GM18526 (cell line): ENCODE data around the gene CTTNBP2.

Experiments
- POLR2A ChIP-seq: IDR thresholded peaks from 3 replicates; pipeline ENCODE4 v1.6.1; 2011; ENCODE audit not compliant: insufficient read length; ENCODE audit errors: extremely low read depth

CTTNBP2 gene

GRCh38 chr7:117854186-117854585 lies 19.1 kb downstream of the CTTNBP2 start:
- no peak for TF ChIP-seq POLR2A

- TF ChIP-seq POLR2A: no peak
Observed at GRCh38 chr7:117848941-117849340, 24.3 kb downstream of the CTTNBP2 start.

GRCh38 chr7:117844678-117845077 lies 28.6 kb downstream of the CTTNBP2 start:
- TF ChIP-seq POLR2A: no peak

GRCh38 chr7:117841611-117842010 lies 31.6 kb downstream of the CTTNBP2 start:
- no peak for TF ChIP-seq POLR2A

- TF ChIP-seq POLR2A: no peak
Observed at GRCh38 chr7:117841011-117841410, 32.2 kb downstream of the CTTNBP2 start.

GRCh38 chr7:117839507-117839906 lies 33.7 kb downstream of the CTTNBP2 start:
- TF ChIP-seq POLR2A: no peak

GRCh38 chr7:117837841-117838240 lies 35.4 kb downstream of the CTTNBP2 start:
- TF ChIP-seq POLR2A: no peak

GRCh38 chr7:117835016-117835664 lies 38.1 kb downstream of the CTTNBP2 start:
- no peak for TF ChIP-seq POLR2A

- no peak for TF ChIP-seq POLR2A
Observed at GRCh38 chr7:117830422-117830954, 42.8 kb downstream of the CTTNBP2 start.

GRCh38 chr7:117829450-117830117 lies 43.7 kb downstream of the CTTNBP2 start:
- no peak for TF ChIP-seq POLR2A

GRCh38 chr7:117828825-117829224 lies 44.4 kb downstream of the CTTNBP2 start:
- no peak for TF ChIP-seq POLR2A

GRCh38 chr7:117827862-117828261 lies 45.4 kb downstream of the CTTNBP2 start:
- no peak for TF ChIP-seq POLR2A

GRCh38 chr7:117825132-117825531 lies 48.1 kb downstream of the CTTNBP2 start:
- TF ChIP-seq POLR2A: no peak

- TF ChIP-seq POLR2A: no peak
Observed at GRCh38 chr7:117824592-117824991, 48.6 kb downstream of the CTTNBP2 start.

GRCh38 chr7:117819558-117819957 lies 53.7 kb downstream of the CTTNBP2 start:
- TF ChIP-seq POLR2A: no peak

GRCh38 chr7:117818232-117818631 lies 55.0 kb downstream of the CTTNBP2 start:
- no peak for TF ChIP-seq POLR2A
